SU-DHL-6 (cell line): ENCODE measurements around the gene NBPF8.
A peak's percentile ranks its signal among the peaks of the same experiment; 100 is the strongest.
"Not testable (repeated sequence)": the region's sequence is repeated elsewhere in the genome, so short reads cannot be mapped to it uniquely, and the experiment has no call there.

Experiments
- H2AFZ ChIP-seq: fragments of 200-600 bp; sonication (generic); 2 replicates; pipeline ENCODE4 v1.6.1; 2014; ENCODE audit warnings: low read depth, mild to moderate bottlenecking, moderate library complexity, mixed read lengths, antibody characterized with exemption, low read length; ENCODE audit not compliant: severe bottlenecking
- H3F3A ChIP-seq: fragments of 200-600 bp; shearing (Covaris generic); 2 replicates; pipeline ENCODE4 v1.6.0; 2016; ENCODE audit warnings: antibody characterized with exemption, mild to moderate bottlenecking; ENCODE audit not compliant: insufficient read depth
- H3K27ac ChIP-seq: fragments of 200-600 bp; sonication (generic); 2 replicates; pipeline ENCODE4 v1.5.1; 2016; ENCODE audit warnings: low read depth, mild to moderate bottlenecking, low read length, moderate library complexity, mixed read lengths
- H3K27me3 ChIP-seq: fragments of 200-600 bp; sonication (generic), shearing (Covaris generic); 2 replicates; pipeline ENCODE4 v1.6.0; 2014; ENCODE audit warnings: mild to moderate bottlenecking, low read length
- H3K36me3 ChIP-seq: fragments of 200-600 bp; sonication (generic); 2 replicates; pipeline ENCODE4 v1.6.1; 2014; ENCODE audit warnings: mild to moderate bottlenecking, low read length, mixed read lengths
- H3K4me2 ChIP-seq: fragments of 300-600, 200-600 bp; shearing (Covaris generic), sonication (generic); 2 replicates; pipeline ENCODE4 v1.6.0; 2014; ENCODE audit warnings: low read length, low read depth, mild to moderate bottlenecking; ENCODE audit not compliant: poor library complexity, severe bottlenecking
- H3K4me3 ChIP-seq: fragments of 200-600 bp; sonication (generic); 2 replicates; pipeline ENCODE4 v1.5.1; 2014; ENCODE audit warnings: antibody characterized with exemption, low read length, mild to moderate bottlenecking, mixed read lengths; ENCODE audit not compliant: insufficient read depth, poor library complexity, severe bottlenecking
- H3K79me2 ChIP-seq: fragments of 200-600 bp; sonication (generic); 2 replicates; pipeline ENCODE4 v1.6.1; 2014; ENCODE audit warnings: mild to moderate bottlenecking, low read length, moderate library complexity; ENCODE audit not compliant: insufficient read depth
- H3K9ac ChIP-seq: fragments of 200-600 bp; sonication (generic); 2 replicates; pipeline ENCODE4 v1.7.0; 2014; ENCODE audit warnings: mild to moderate bottlenecking, low read length
- H3K9me2 ChIP-seq: fragments of 200-600 bp; sonication (generic); replicated peaks from 2 replicates; pipeline ENCODE4 v1.6.1; 2014; ENCODE audit warnings: low read length; ENCODE audit not compliant: insufficient read depth
- H3K9me3 ChIP-seq: fragments of 200-600 bp; sonication (generic); 2 replicates; pipeline ENCODE4 v1.6.1; 2014; ENCODE audit warnings: low read length, mixed read lengths; ENCODE audit not compliant: insufficient read depth
- H4K20me1 ChIP-seq: fragments of 200-600 bp; sonication (generic); 2 replicates; pipeline ENCODE4 v1.6.1; 2014; ENCODE audit warnings: low read depth, mild to moderate bottlenecking, antibody characterized with exemption, low read length, moderate library complexity, mixed read lengths

The NBPF8 gene

GRCh38 chr1:120414911-120415480 lies at the start of gene NBPF8:
TSS of gene NBPF8 (plus strand) at chr1:120415035. CDS start at chr1:120436523, 21,488 bp downstream.
- Histone ChIP-seq H3K4me2 (peak within 1 kb of the TSS; percentile 77), H2AFZ (peak within 1 kb of the TSS; percentile 77), H3K9ac (peak within 1 kb of the TSS; percentile 62), H3K4me3 (peak within 1 kb of the TSS; percentile 58), H3K27ac (peak within 1 kb of the TSS; percentile 53; the same call in 1 of the 2 replicates)
- not testable (repeated sequence) for H3K36me3 ChIP-seq, H3F3A ChIP-seq, H4K20me1 ChIP-seq, H3K9me2 ChIP-seq, H3K9me3 ChIP-seq, H3K27me3 ChIP-seq, H3K79me2 ChIP-seq

- H3K9me3 ChIP-seq, H4K20me1 ChIP-seq, H3K9ac ChIP-seq: not testable (repeated sequence)
Measured at GRCh38 chr1:120367709-120368108, 47.1 kb upstream of the NBPF8 start.

GRCh38 chr1:120386651-120387050 lies 28.2 kb upstream of the NBPF8 start:
- H3K27ac ChIP-seq, H3K9ac ChIP-seq, H3F3A ChIP-seq, H3K79me2 ChIP-seq, H3K4me2 ChIP-seq, H3K9me3 ChIP-seq, H3K27me3 ChIP-seq, H2AFZ ChIP-seq, H3K9me2 ChIP-seq, H3K36me3 ChIP-seq, H3K4me3 ChIP-seq, H4K20me1 ChIP-seq: not testable (repeated sequence)

More at GRCh38 chr1:120367709-120368108, 47.1 kb upstream of the NBPF8 start:
- H2AFZ ChIP-seq, H3F3A ChIP-seq, H3K4me2 ChIP-seq, H3K27me3 ChIP-seq, H3K9me2 ChIP-seq, H3K27ac ChIP-seq, H3K4me3 ChIP-seq, H3K36me3 ChIP-seq, H3K79me2 ChIP-seq: not testable (repeated sequence)

GRCh38 chr1:120388597-120389126 lies 26.2 kb upstream of the NBPF8 start:
- H4K20me1 ChIP-seq, H3K36me3 ChIP-seq, H3K4me3 ChIP-seq, H3K27ac ChIP-seq, H3F3A ChIP-seq, H3K4me2 ChIP-seq, H3K9me2 ChIP-seq, H3K9ac ChIP-seq, H3K27me3 ChIP-seq, H2AFZ ChIP-seq, H3K79me2 ChIP-seq, H3K9me3 ChIP-seq: not testable (repeated sequence)

- H3K27ac ChIP-seq, H4K20me1 ChIP-seq, H3K9me2 ChIP-seq, H3K4me2 ChIP-seq, H3K27me3 ChIP-seq, H3K36me3 ChIP-seq, H3K9me3 ChIP-seq, H3F3A ChIP-seq, H3K79me2 ChIP-seq, H3K9ac ChIP-seq, H2AFZ ChIP-seq, H3K4me3 ChIP-seq: not testable (repeated sequence)
Measured at GRCh38 chr1:120391365-120391764, 23.5 kb upstream of the NBPF8 start.

GRCh38 chr1:120393316-120394232 lies 21.3 kb upstream of the NBPF8 start:
- H3K27me3 ChIP-seq, H3K9me3 ChIP-seq, H3K9ac ChIP-seq, H2AFZ ChIP-seq, H3K4me3 ChIP-seq, H3F3A ChIP-seq, H3K79me2 ChIP-seq, H3K9me2 ChIP-seq, H3K36me3 ChIP-seq, H4K20me1 ChIP-seq, H3K27ac ChIP-seq, H3K4me2 ChIP-seq: not testable (repeated sequence)

- not testable (repeated sequence) for H2AFZ ChIP-seq, H3K9me2 ChIP-seq, H3K9me3 ChIP-seq, H4K20me1 ChIP-seq, H3K27me3 ChIP-seq, H3K4me2 ChIP-seq, H3F3A ChIP-seq, H3K4me3 ChIP-seq, H3K79me2 ChIP-seq, H3K9ac ChIP-seq, H3K36me3 ChIP-seq, H3K27ac ChIP-seq
Measured at GRCh38 chr1:120405348-120405747, 9.5 kb upstream of the NBPF8 start.

GRCh38 chr1:120414451-120414850 lies 384 bp upstream of the NBPF8 start:
- H3K4me3 ChIP-seq, H4K20me1 ChIP-seq, H3F3A ChIP-seq, H3K36me3 ChIP-seq, H3K9me2 ChIP-seq, H3K79me2 ChIP-seq, H3K27ac ChIP-seq, H3K27me3 ChIP-seq, H2AFZ ChIP-seq, H3K9me3 ChIP-seq, H3K9ac ChIP-seq: not testable (repeated sequence)
- peak overlapping the region; percentile 31 for H3K4me2 ChIP-seq
